Ovary (tissue), 3 donors: ENCODE results near the gene SCAPER.

ENCODE experiments used
- CTCF ChIP-seq, 3 donors: fragments of 450-650 bp in 2 of 3; fragments of 200-600 bp in 1 of 3; IDR thresholded peaks; one replicate each; pipeline versions ENCODE4 v1.5.1 to v1.8.0; 2016 to 2022; ENCODE audit warnings: antibody characterized with exemption in 3 of 3, mild to moderate bottlenecking in 1 of 3
- EP300 ChIP-seq: sonication (generic); formaldehyde crosslinking; IDR thresholded peaks from one replicate; pipeline ENCODE4 v1.6.1; 2017; ENCODE audit warnings: antibody characterized with exemption
- POLR2A ChIP-seq: fragments of 450-650 bp; IDR thresholded peaks from one replicate; pipeline ENCODE4 v1.6.1; 2017; ENCODE audit warnings: antibody characterized with exemption, mild to moderate bottlenecking, moderate library complexity
- donor health status: DM: no; HTN: no; CAD: no.

DNA sequence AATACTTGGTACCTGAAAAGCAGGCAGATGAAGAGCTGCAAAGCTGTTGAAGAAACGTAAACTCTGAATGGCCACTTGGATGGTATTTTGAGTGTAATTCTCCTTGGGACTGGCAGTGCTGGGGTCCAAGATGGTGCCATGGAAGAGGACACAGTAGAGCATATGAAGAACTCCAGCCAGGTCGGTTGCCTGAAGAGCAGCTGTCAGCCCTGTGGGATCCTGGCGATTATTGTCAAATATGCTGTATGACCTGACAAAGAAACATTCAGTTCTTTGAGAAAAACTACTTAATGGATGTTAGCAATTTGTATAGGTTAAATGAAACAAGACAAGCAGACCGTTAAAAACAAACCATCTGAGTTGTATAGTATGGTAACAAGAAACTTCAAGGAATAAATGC, 523.8 kb downstream of the SCAPER start:
- TF ChIP-seq EP300 (no peak), CTCF (IDR thresholded peaks at IDR 0.05) (no peak), POLR2A (no peak)
